Testis (tissue), 2 donors: ENCODE results near the gene RIC8B.

Source experiments
- POLR2A ChIP-seq: fragments of 450-650 bp; IDR thresholded peaks from one replicate; pipeline ENCODE4 v1.6.1; 2017; ENCODE audit warnings: antibody characterized with exemption, mild to moderate bottlenecking, moderate library complexity
- TF ChIP-seq, protein P1 (sequence below), 3 experiments: fragments of 450-650 bp in 2 of 3; fragments of 200-600 bp in 1 of 3; sonication (generic) in 1 of 3; IDR thresholded peaks; one replicate each; pipeline ENCODE4 v1.5.1; 2016 to 2019; ENCODE audit warnings: antibody characterized with exemption in 3 of 3, mild to moderate bottlenecking in 2 of 3, moderate library complexity in 1 of 3

DNA sequence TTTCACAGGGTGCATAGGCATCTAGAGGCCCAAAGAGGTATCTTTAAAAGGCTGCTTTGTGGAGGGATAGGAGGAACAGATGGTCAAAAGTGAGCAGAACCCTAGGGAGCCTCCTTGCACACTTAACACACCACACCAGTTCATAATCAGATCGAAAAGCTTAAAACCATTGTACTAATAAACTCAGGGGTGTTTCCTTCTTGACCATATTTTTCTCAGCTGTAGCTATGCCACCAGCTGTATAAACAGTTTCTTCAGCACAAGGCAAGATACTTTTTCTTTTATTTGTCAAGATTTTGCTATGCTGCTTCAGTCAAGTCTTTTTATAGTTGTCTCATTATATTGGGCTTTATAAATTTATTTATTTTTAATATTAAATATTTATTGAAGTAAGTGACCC is 88.7 kb downstream of the RIC8B start:
- TF ChIP-seq, protein P1, sequence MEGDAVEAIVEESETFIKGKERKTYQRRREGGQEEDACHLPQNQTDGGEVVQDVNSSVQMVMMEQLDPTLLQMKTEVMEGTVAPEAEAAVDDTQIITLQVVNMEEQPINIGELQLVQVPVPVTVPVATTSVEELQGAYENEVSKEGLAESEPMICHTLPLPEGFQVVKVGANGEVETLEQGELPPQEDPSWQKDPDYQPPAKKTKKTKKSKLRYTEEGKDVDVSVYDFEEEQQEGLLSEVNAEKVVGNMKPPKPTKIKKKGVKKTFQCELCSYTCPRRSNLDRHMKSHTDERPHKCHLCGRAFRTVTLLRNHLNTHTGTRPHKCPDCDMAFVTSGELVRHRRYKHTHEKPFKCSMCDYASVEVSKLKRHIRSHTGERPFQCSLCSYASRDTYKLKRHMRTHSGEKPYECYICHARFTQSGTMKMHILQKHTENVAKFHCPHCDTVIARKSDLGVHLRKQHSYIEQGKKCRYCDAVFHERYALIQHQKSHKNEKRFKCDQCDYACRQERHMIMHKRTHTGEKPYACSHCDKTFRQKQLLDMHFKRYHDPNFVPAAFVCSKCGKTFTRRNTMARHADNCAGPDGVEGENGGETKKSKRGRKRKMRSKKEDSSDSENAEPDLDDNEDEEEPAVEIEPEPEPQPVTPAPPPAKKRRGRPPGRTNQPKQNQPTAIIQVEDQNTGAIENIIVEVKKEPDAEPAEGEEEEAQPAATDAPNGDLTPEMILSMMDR (IDR thresholded peaks at IDR 0.05), result no peak
- TF ChIP-seq POLR2A, result no peak
